ENCODE results near the gene SLC6A13.

The SLC6A13 gene

DNA sequence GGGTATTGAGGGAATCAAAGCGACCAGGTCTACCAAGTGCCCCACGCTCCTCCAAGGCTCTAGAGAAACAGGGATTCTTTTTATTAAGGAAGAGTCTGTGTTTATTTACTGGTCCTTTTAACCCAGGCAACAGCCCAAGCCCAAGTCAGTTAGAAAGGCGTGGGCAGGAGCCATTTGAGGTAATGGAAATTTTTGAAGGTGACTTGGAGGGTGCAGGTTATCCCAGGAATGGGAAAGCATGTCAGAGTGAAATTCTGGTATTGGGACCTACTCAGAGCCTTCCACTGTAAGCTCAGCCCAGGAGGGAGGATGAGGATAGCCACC, 51.5 kb downstream of the SLC6A13 start:
- no peaks in the 10 kb centered on the region for H3K36me3 ChIP-seq (ENCODE audit: control insufficient read depth, insufficient read depth, low read length)
- peaks cover 36% of the 10 kb centered on the region for H3K27me3 ChIP-seq (ENCODE audit: control insufficient read depth, insufficient read depth, low read length, poor library complexity, severe bottlenecking)
- H3K4me3 ChIP-seq (ENCODE audit: insufficient read depth, low read depth, low read length): no peak overlapping the region
- no peak overlapping the region for H3K27ac ChIP-seq (ENCODE audit: insufficient read depth, low read depth, low read length, poor library complexity, severe bottlenecking)
- H3K9me3 ChIP-seq (ENCODE audit: control insufficient read depth, low read length): no peaks in the 10 kb centered on the region
- H3K4me1 ChIP-seq (ENCODE audit: control insufficient read depth, insufficient read depth, low read length): peaks cover 33% of the 10 kb centered on the region
- WGBS, 2 experiments: 93 to 95% methylated on average over 3 of the region's 3 CpGs

DNA sequence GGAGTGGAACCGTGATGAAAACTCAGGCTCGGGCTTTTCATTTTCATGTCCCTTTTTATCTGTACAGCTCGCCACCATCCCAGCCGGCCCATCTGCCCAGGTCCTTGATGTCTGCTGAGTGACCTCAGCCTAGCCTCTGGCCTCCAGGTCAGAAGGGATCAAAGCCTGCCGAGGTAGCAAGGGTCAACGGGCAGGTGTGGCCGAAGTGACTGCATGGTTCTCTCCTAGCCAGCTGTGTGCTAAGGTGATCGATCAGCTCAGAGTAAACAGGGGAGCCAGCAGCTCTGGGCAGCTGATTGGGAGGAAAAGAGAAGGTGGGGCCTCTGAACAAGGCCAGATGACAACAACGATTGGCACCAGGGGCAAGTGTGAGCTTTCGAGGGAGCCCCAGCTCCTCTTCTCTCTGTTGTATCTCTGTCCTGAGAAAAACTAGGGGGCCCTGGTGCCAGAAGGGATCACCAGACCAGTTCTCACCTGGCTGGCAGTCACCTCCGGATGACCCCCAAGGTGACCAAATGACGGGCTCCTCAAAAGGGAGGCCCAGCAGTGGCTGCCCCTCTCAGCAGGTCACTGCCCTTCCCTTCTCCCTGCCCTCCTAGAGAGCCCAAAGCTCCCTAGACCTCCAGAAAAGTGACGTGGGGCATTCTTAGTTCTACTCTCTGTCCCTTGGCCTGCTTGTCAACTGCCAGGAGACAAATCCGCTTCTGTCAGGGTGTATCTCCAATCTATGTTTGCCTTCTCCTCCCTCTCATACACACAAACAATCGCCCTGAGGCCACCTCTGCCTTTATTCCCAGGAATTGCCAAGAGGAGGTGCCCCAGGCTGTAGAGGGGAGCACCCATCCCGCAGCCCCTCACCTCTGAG, 52.1 kb downstream of the SLC6A13 start:
- Histone ChIP-seq H3K9me3 (ENCODE audit: control insufficient read depth, low read length) (no peaks in the 10 kb centered on the region), H3K27me3 (ENCODE audit: control insufficient read depth, insufficient read depth, low read length, poor library complexity, severe bottlenecking) (peaks cover 41% of the 10 kb centered on the region), H3K27ac (ENCODE audit: insufficient read depth, low read depth, low read length, poor library complexity, severe bottlenecking) (no peak overlapping the region), H3K36me3 (ENCODE audit: control insufficient read depth, insufficient read depth, low read length) (no peaks in the 10 kb centered on the region), H3K4me1 (ENCODE audit: control insufficient read depth, insufficient read depth, low read length) (peaks cover 33% of the 10 kb centered on the region), H3K4me3 (ENCODE audit: insufficient read depth, low read depth, low read length) (no peak overlapping the region)
- WGBS, 2 experiments: 82 to 83% methylated on average over 16 of the region's 16 CpGs

DNA sequence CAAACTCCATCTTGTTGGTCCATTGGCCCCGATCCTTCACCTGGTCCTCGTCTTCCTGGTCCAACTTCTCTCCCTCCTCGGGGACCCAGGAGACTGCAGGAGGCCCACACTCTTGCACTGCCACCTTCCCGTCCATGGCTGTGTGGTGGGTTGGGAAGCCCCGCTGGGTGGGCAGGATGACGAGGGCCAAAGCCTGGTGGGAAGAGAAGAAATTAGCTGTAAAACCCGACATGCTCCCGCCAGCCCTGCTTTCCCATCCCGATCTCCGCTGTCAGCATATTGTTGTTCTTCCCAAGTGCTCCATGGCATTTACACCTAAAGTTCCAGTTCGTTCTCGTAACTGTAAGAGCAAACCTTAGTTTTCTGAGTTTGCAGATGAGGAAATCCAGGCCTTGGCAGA, 52.8 kb downstream of the SLC6A13 start:
- H3K9me3 ChIP-seq (ENCODE audit: control insufficient read depth, low read length): no peaks in the 10 kb centered on the region
- WGBS, 2 experiments: 91 to 92% methylated on average over 12 of the region's 12 CpGs
- H3K27ac ChIP-seq (ENCODE audit: insufficient read depth, low read depth, low read length, poor library complexity, severe bottlenecking): no peak overlapping the region
- H3K36me3 ChIP-seq (ENCODE audit: control insufficient read depth, insufficient read depth, low read length): no peaks in the 10 kb centered on the region
- H3K27me3 ChIP-seq (ENCODE audit: control insufficient read depth, insufficient read depth, low read length, poor library complexity, severe bottlenecking): peaks cover 48% of the 10 kb centered on the region
- H3K4me1 ChIP-seq (ENCODE audit: control insufficient read depth, insufficient read depth, low read length): peaks cover 33% of the 10 kb centered on the region
- no peak overlapping the region for H3K4me3 ChIP-seq (ENCODE audit: insufficient read depth, low read depth, low read length)

DNA sequence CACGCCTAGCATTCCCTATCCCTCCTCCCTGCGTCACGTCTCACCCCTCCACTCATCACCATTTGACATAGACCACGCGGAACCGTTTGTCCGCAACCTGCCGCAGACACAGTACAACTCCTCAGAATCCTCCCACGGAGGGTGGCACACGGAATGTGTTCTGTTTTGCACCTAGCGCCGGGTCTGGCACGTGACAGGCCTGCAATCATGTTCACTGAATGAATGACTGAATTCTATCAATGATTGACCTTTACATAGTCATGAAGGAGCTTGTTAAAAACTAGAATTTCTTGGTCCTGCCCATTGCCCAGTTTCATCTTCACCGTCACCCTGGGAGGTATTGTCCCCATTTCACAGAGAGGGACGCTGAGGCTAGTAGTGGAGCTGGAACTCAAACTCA, 53.4 kb downstream of the SLC6A13 start:
- no peak overlapping the region for H3K4me3 ChIP-seq (ENCODE audit: insufficient read depth, low read depth, low read length)
- peaks cover 52% of the 10 kb centered on the region for H3K27me3 ChIP-seq (ENCODE audit: control insufficient read depth, insufficient read depth, low read length, poor library complexity, severe bottlenecking)
- no peaks in the 10 kb centered on the region for H3K36me3 ChIP-seq (ENCODE audit: control insufficient read depth, insufficient read depth, low read length)
- no peaks in the 10 kb centered on the region for H3K9me3 ChIP-seq (ENCODE audit: control insufficient read depth, low read length)
- peaks cover 32% of the 10 kb centered on the region for H3K4me1 ChIP-seq (ENCODE audit: control insufficient read depth, insufficient read depth, low read length)
- H3K27ac ChIP-seq (ENCODE audit: insufficient read depth, low read depth, low read length, poor library complexity, severe bottlenecking): no peak overlapping the region
- WGBS, 2 experiments: 81 to 87% methylated on average over 14 to 15 of the region's 15 CpGs

DNA sequence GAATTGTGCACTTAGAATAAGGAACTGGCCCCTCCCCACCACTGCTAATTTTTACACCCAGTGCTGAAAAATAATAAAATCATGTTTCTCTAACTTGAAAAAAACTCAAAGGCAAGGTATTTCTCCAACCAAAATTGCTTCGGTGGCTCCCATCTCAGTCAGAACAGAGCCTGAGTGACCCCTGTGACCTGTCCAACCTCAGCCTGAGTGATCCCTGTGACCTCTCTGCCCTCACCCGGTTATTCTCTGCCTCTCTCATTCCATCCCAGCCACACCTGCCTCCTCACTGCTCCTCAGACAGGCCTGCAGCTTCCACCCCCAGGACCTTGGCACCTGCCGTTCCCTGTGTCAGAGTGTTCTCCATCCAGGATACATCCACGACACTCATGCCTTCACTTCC, 53.8 kb downstream of the SLC6A13 start:
- H3K27me3 ChIP-seq (ENCODE audit: control insufficient read depth, insufficient read depth, low read length, poor library complexity, severe bottlenecking): peaks cover 52% of the 10 kb centered on the region
- H3K36me3 ChIP-seq (ENCODE audit: control insufficient read depth, insufficient read depth, low read length): no peaks in the 10 kb centered on the region
- peaks cover 32% of the 10 kb centered on the region for H3K4me1 ChIP-seq (ENCODE audit: control insufficient read depth, insufficient read depth, low read length)
- H3K9me3 ChIP-seq (ENCODE audit: control insufficient read depth, low read length): no peaks in the 10 kb centered on the region
- no peak overlapping the region for H3K4me3 ChIP-seq (ENCODE audit: insufficient read depth, low read depth, low read length)
- whole genome bisulfite sequencing, 2 experiments: 84 to 85% methylated on average over 4 of the region's 4 CpGs
- no peak overlapping the region for H3K27ac ChIP-seq (ENCODE audit: insufficient read depth, low read depth, low read length, poor library complexity, severe bottlenecking)

GRCh38 chr12:207804-208203, 54.8 kb downstream of the SLC6A13 start:
- no peak overlapping the region for H3K4me3 ChIP-seq (ENCODE audit: insufficient read depth, low read depth, low read length)
- peaks cover 22% of the 10 kb centered on the region for H3K4me1 ChIP-seq (ENCODE audit: control insufficient read depth, insufficient read depth, low read length)
- no peaks in the 10 kb centered on the region for H3K9me3 ChIP-seq (ENCODE audit: control insufficient read depth, low read length)
- WGBS, 2 experiments: 83 to 86% methylated on average over 10 of the region's 10 CpGs
- peaks cover 52% of the 10 kb centered on the region for H3K27me3 ChIP-seq (ENCODE audit: control insufficient read depth, insufficient read depth, low read length, poor library complexity, severe bottlenecking)
- H3K36me3 ChIP-seq (ENCODE audit: control insufficient read depth, insufficient read depth, low read length): no peaks in the 10 kb centered on the region
- H3K27ac ChIP-seq (ENCODE audit: insufficient read depth, low read depth, low read length, poor library complexity, severe bottlenecking): no peak overlapping the region

- H3K36me3 ChIP-seq (ENCODE audit: control insufficient read depth, insufficient read depth, low read length): no peaks in the 10 kb centered on the region
- no peak overlapping the region for H3K27ac ChIP-seq (ENCODE audit: insufficient read depth, low read depth, low read length, poor library complexity, severe bottlenecking)
- H3K9me3 ChIP-seq (ENCODE audit: control insufficient read depth, low read length): no peaks in the 10 kb centered on the region
- no peak overlapping the region for H3K4me3 ChIP-seq (ENCODE audit: insufficient read depth, low read depth, low read length)
- WGBS, 2 experiments: 91 to 92% methylated on average over 21 of the region's 21 CpGs
- H3K4me1 ChIP-seq (ENCODE audit: control insufficient read depth, insufficient read depth, low read length): peaks cover 22% of the 10 kb centered on the region
- H3K27me3 ChIP-seq (ENCODE audit: control insufficient read depth, insufficient read depth, low read length, poor library complexity, severe bottlenecking): peaks cover 52% of the 10 kb centered on the region
Observed at GRCh38 chr12:206746-207440, 55.7 kb downstream of the SLC6A13 start.

GRCh38 chr12:205026-205425, 57.6 kb downstream of the SLC6A13 start:
- WGBS, 2 experiments: 88 to 92% methylated on average over 4 of the region's 4 CpGs
- no peak overlapping the region for H3K27ac ChIP-seq (ENCODE audit: insufficient read depth, low read depth, low read length, poor library complexity, severe bottlenecking)
- no peaks in the 10 kb centered on the region for H3K36me3 ChIP-seq (ENCODE audit: control insufficient read depth, insufficient read depth, low read length)
- no peaks in the 10 kb centered on the region for H3K9me3 ChIP-seq (ENCODE audit: control insufficient read depth, low read length)
- peaks cover 65% of the 10 kb centered on the region for H3K27me3 ChIP-seq (ENCODE audit: control insufficient read depth, insufficient read depth, low read length, poor library complexity, severe bottlenecking)
- no peak overlapping the region for H3K4me3 ChIP-seq (ENCODE audit: insufficient read depth, low read depth, low read length)
- peaks cover 18% of the 10 kb centered on the region for H3K4me1 ChIP-seq (ENCODE audit: control insufficient read depth, insufficient read depth, low read length)

- H3K4me1 ChIP-seq (ENCODE audit: control insufficient read depth, insufficient read depth, low read length): peaks cover 18% of the 10 kb centered on the region
- WGBS, 2 experiments: 63 to 64% methylated on average over 9 to 11 of the region's 11 CpGs
- no peaks in the 10 kb centered on the region for H3K9me3 ChIP-seq (ENCODE audit: control insufficient read depth, low read length)
- no peak overlapping the region for H3K27ac ChIP-seq (ENCODE audit: insufficient read depth, low read depth, low read length, poor library complexity, severe bottlenecking)
- H3K36me3 ChIP-seq (ENCODE audit: control insufficient read depth, insufficient read depth, low read length): no peaks in the 10 kb centered on the region
- H3K27me3 ChIP-seq (ENCODE audit: control insufficient read depth, insufficient read depth, low read length, poor library complexity, severe bottlenecking): peaks cover 65% of the 10 kb centered on the region
- H3K4me3 ChIP-seq (ENCODE audit: insufficient read depth, low read depth, low read length): peak overlapping the region; percentile 54
Observed at GRCh38 chr12:204261-204678, 58.4 kb downstream of the SLC6A13 start.

GRCh38 chr12:203462-204260, 59.0 kb downstream of the SLC6A13 start:
- H3K27me3 ChIP-seq (ENCODE audit: control insufficient read depth, insufficient read depth, low read length, poor library complexity, severe bottlenecking): peaks cover 65% of the 10 kb centered on the region
- H3K36me3 ChIP-seq (ENCODE audit: control insufficient read depth, insufficient read depth, low read length): no peaks in the 10 kb centered on the region
- H3K27ac ChIP-seq (ENCODE audit: insufficient read depth, low read depth, low read length, poor library complexity, severe bottlenecking): no peak overlapping the region
- no peaks in the 10 kb centered on the region for H3K9me3 ChIP-seq (ENCODE audit: control insufficient read depth, low read length)
- H3K4me1 ChIP-seq (ENCODE audit: control insufficient read depth, insufficient read depth, low read length): peaks cover 18% of the 10 kb centered on the region
- WGBS, 2 experiments: 3 to 6% methylated on average over 84 of the region's 84 CpGs
- peak overlapping the region; percentile 54 for H3K4me3 ChIP-seq (ENCODE audit: insufficient read depth, low read depth, low read length)

Data from ectodermal cell (in vitro differentiated cells).